IPS-18c (cell line): Measurements from ENCODE around the gene HBS1L.

Experiments
- H3K4me3 ChIP-seq: 2 replicates; pipeline ENCODE4 v1.7.0; 2013; ENCODE audit warnings: low read depth, mild to moderate bottlenecking, low read length, moderate library complexity; ENCODE audit not compliant: insufficient read depth
- H3K9me3 ChIP-seq: one replicate; pipeline ENCODE4 v1.6.1; 2013; ENCODE audit warnings: mild to moderate bottlenecking, low read length, moderate library complexity; ENCODE audit not compliant: control insufficient read depth, insufficient read depth

HBS1L gene

GRCh38 chr6:135054569-135055498 lies at the start of gene HBS1L:
HBS1L (minus strand) TSS chr6:135054822; CDS start chr6:135054691, 131 bp downstream.
- Histone ChIP-seq H3K9me3 (no peaks in the 10 kb centered on the region), H3K4me3 (peak within 1 kb of the TSS; percentile 96)

- Histone ChIP-seq H3K9me3 (no peaks in the 10 kb centered on the region), H3K4me3 (no peak overlapping the region)
Observed at GRCh38 chr6:135104199-135104598, 49.6 kb upstream of the HBS1L start.

- no peaks in the 10 kb centered on the region for H3K9me3 ChIP-seq
- H3K4me3 ChIP-seq: no peak overlapping the region
Observed at GRCh38 chr6:135102191-135102590, 47.6 kb upstream of the HBS1L start.

- Histone ChIP-seq H3K9me3 (no peaks in the 10 kb centered on the region), H3K4me3 (no peak overlapping the region)
Observed at GRCh38 chr6:135097172-135097571, 42.5 kb upstream of the HBS1L start.

GRCh38 chr6:135096403-135097130 lies 41.9 kb upstream of the HBS1L start:
- Histone ChIP-seq H3K4me3 (no peak overlapping the region), H3K9me3 (no peaks in the 10 kb centered on the region)

- no peaks in the 10 kb centered on the region for H3K9me3 ChIP-seq
- no peak overlapping the region for H3K4me3 ChIP-seq
Observed at GRCh38 chr6:135095716-135096115, 41.1 kb upstream of the HBS1L start.

- Histone ChIP-seq H3K4me3 (no peak overlapping the region), H3K9me3 (no peaks in the 10 kb centered on the region)
Observed at GRCh38 chr6:135094403-135094821, 39.8 kb upstream of the HBS1L start.

- no peak overlapping the region for H3K4me3 ChIP-seq
- no peaks in the 10 kb centered on the region for H3K9me3 ChIP-seq
Observed at GRCh38 chr6:135093578-135093977, 39.0 kb upstream of the HBS1L start.

GRCh38 chr6:135092724-135093123 lies 38.1 kb upstream of the HBS1L start:
- no peak overlapping the region for H3K4me3 ChIP-seq
- H3K9me3 ChIP-seq: no peaks in the 10 kb centered on the region

GRCh38 chr6:135090819-135091218 lies 36.2 kb upstream of the HBS1L start:
- no peak overlapping the region for H3K4me3 ChIP-seq
- H3K9me3 ChIP-seq: no peaks in the 10 kb centered on the region

- H3K9me3 ChIP-seq: no peaks in the 10 kb centered on the region
- no peak overlapping the region for H3K4me3 ChIP-seq
Observed at GRCh38 chr6:135089901-135090300, 35.3 kb upstream of the HBS1L start.

- no peaks in the 10 kb centered on the region for H3K9me3 ChIP-seq
- H3K4me3 ChIP-seq: no peak overlapping the region
Observed at GRCh38 chr6:135088818-135089809, 34.5 kb upstream of the HBS1L start.

- Histone ChIP-seq H3K9me3 (no peaks in the 10 kb centered on the region), H3K4me3 (no peak overlapping the region)
Observed at GRCh38 chr6:135088281-135088680, 33.7 kb upstream of the HBS1L start.

GRCh38 chr6:135087803-135088202 lies 33.2 kb upstream of the HBS1L start:
- H3K9me3 ChIP-seq: no peaks in the 10 kb centered on the region
- H3K4me3 ChIP-seq: no peak overlapping the region

- H3K4me3 ChIP-seq: no peak overlapping the region
Observed at GRCh38 chr6:135087403-135087802, 32.8 kb upstream of the HBS1L start.

GRCh38 chr6:135086414-135086764 lies 31.8 kb upstream of the HBS1L start:
- no peaks in the 10 kb centered on the region for H3K9me3 ChIP-seq
- no peak overlapping the region for H3K4me3 ChIP-seq

More at GRCh38 chr6:135087403-135087802, 32.8 kb upstream of the HBS1L start:
- H3K9me3 ChIP-seq: no peaks in the 10 kb centered on the region
